ENCODE data around the gene BCO2. TPM values are rescaled to one million over a fixed set of nuclear protein-coding genes. Genes with fewer than 3 reads are reported as not detected.

Gene BCO2
- total RNA-seq, 1 experiment from 2014 or later: 0.31 TPM

GRCh38 chr11:112175599-112175952 is 264 bp downstream of the BCO2 start:
- no peaks in the 10 kb centered on the region for H3K36me3 Mint-ChIP-seq (ENCODE audit: insufficient read depth in 1 of 3, low read depth in 3 of 3)
- no peak overlapping the region for H3K9ac ChIP-seq (ENCODE audit: extremely low read depth, insufficient read length, low read length)
- no peak overlapping the region for H3K18ac ChIP-seq (ENCODE audit: insufficient read length, low read depth, low read length)
- H4K8ac ChIP-seq (replicated peaks; ENCODE audit: insufficient read length, low read depth, low read length): no peak overlapping the region
- H3T11ph ChIP-seq (ENCODE audit: low read length): no peak overlapping the region
- no peak overlapping the region for H3K27ac ChIP-seq (ENCODE audit: insufficient read length, low read depth, low read length)
- H3K56ac ChIP-seq (ENCODE audit: insufficient read length, low read depth, low read length): no peak overlapping the region
- no peaks in the 10 kb centered on the region for H3K79me1 ChIP-seq (ENCODE audit: insufficient read depth, low read depth, low read length, poor library complexity, severe bottlenecking)
- peaks cover 13% of the 10 kb centered on the region for H3K27me3 Mint-ChIP-seq (ENCODE audit: low read depth)
- H4K20me1 ChIP-seq (ENCODE audit: control insufficient read depth, insufficient read depth, insufficient read length): no peaks in the 10 kb centered on the region
- no peak overlapping the region for H3K14ac ChIP-seq (ENCODE audit: insufficient read depth, low read length)
- no peaks in the 10 kb centered on the region for H3K9me3 Mint-ChIP-seq
- H3K4me3 Mint-ChIP-seq: peak overlapping the region in 1 of 2 experiments; percentile 30; a peak in 1 of 5 replicates
- H2AFZ ChIP-seq (ENCODE audit: low read length): no peak overlapping the region
- no peak overlapping the region for H4K91ac ChIP-seq (ENCODE audit: insufficient read length, low read depth, low read length)
- H3K4me1 ChIP-seq (ENCODE audit: insufficient read depth, low read length): no peaks in the 10 kb centered on the region
- no peak overlapping the region for H2BK12ac ChIP-seq (ENCODE audit: insufficient read length, low read depth, low read length)
- no peaks in the 10 kb centered on the region for H3K27me3 ChIP-seq (ENCODE audit: insufficient read depth, low read length)
- H3K4me2 ChIP-seq (ENCODE audit: insufficient read depth, insufficient read length, low read length): peak overlapping the region; percentile 35
- TF ChIP-seq CTCF (conservative IDR thresholded peaks at IDR 0.05): no peak
- H4K5ac ChIP-seq (ENCODE audit: insufficient read length, low read depth, low read length): no peak overlapping the region
- no CpG with 5 or more reads among the region's 4 CpGs for WGBS (ENCODE audit: extremely low coverage, insufficient read length, low lambda C conversion rate)
- H2BK20ac ChIP-seq (ENCODE audit: low read depth, low read length, poor library complexity, severe bottlenecking): no peak overlapping the region
- H2AK5ac ChIP-seq (ENCODE audit: insufficient read length, low read length): no peak overlapping the region
- 0 out of 4 replicates have a peak, but pooled peaks cover 0 to 2% of the 10 kb centered on the region in 2 experiments for H3K4me1 Mint-ChIP-seq
- DNase-seq: no peak
- no peak overlapping the region for H3K27ac Mint-ChIP-seq
- H2BK5ac ChIP-seq (ENCODE audit: insufficient read length, low read length): no peak overlapping the region
- no peak overlapping the region for H3K4ac ChIP-seq (ENCODE audit: low read depth, low read length)
- no peaks in the 10 kb centered on the region for H3K23me2 ChIP-seq (ENCODE audit: insufficient read length, low read depth, low read length, poor library complexity, severe bottlenecking)
- H3K23ac ChIP-seq (ENCODE audit: insufficient read length, low read depth, low read length): no peak overlapping the region
- no peaks in the 10 kb centered on the region for H3K9me3 ChIP-seq (ENCODE audit: control insufficient read depth, low read depth, low read length)
- no peak overlapping the region for H2BK120ac ChIP-seq (ENCODE audit: low read depth, low read length, poor library complexity, severe bottlenecking)
- no peak overlapping the region for H2BK15ac ChIP-seq (ENCODE audit: low read depth, low read length)
- H3K79me2 ChIP-seq (ENCODE audit: insufficient read depth, low read length): no peaks in the 10 kb centered on the region
